PC-3 (cell line): ENCODE results near the gene BRIP1.

Source experiments
- CTCF ChIP-seq: fragments of 300-600 bp; sonication (generic); conservative IDR thresholded peaks from 2 replicates; pipeline ENCODE4 v1.5.1; 2017; ENCODE audit warnings: antibody characterized with exemption, low read depth, mild to moderate bottlenecking, low read length
- EZH2 ChIP-seq: fragments of 300-600 bp; sonication (generic); IDR thresholded peaks from one replicate; pipeline ENCODE4 v1.6.1; 2017; ENCODE audit warnings: antibody characterized with exemption, mild to moderate bottlenecking, low read length; ENCODE audit not compliant: unreplicated experiment
- EZH2phosphoT487 ChIP-seq: fragments of 300-600 bp; sonication (generic); IDR thresholded peaks from 2 replicates; pipeline ENCODE4 v1.6.1; 2018; ENCODE audit warnings: mild to moderate bottlenecking, antibody characterized with exemption, low read length, borderline replicate concordance

- TF ChIP-seq CTCF: no peak
- no peak for TF ChIP-seq EZH2
- no peak for TF ChIP-seq EZH2phosphoT487
These were observed 225.2 kb downstream of the BRIP1 start for GRCh38 chr17:61638087-61638486.
